Endothelial cell (in vitro differentiated cells): Measurements from ENCODE around the gene UROD. TPM values are rescaled to one million over a fixed set of nuclear protein-coding genes. Genes with fewer than 3 reads are reported as not detected.
A peak's percentile ranks its signal among the peaks of the same experiment; 100 is the strongest.

Experiments used
- DNase-seq: peaks from one replicate; pipeline ENCODE4 v3.0.0; 2021; ENCODE audit warnings: low spot score
- H3K27ac Mint-ChIP-seq: one replicate; pipeline ENCODE4 v1.8.0; 2021; ENCODE audit warnings: mixed read lengths, inconsistent platforms; ENCODE audit not compliant: unreplicated experiment
- H3K27me3 Mint-ChIP-seq: one replicate; pipeline ENCODE4 v1.8.0; 2021; ENCODE audit warnings: mild to moderate bottlenecking, moderate library complexity, mixed read lengths, inconsistent platforms; ENCODE audit not compliant: unreplicated experiment
- H3K36me3 Mint-ChIP-seq: one replicate; pipeline ENCODE4 v1.8.0; 2021; ENCODE audit warnings: mild to moderate bottlenecking, low read depth, mixed read lengths, inconsistent platforms; ENCODE audit not compliant: unreplicated experiment
- H3K4me1 Mint-ChIP-seq: one replicate; pipeline ENCODE4 v1.8.0; 2021; ENCODE audit warnings: mild to moderate bottlenecking, mixed read lengths, inconsistent platforms; ENCODE audit not compliant: unreplicated experiment
- H3K4me3 Mint-ChIP-seq: one replicate; pipeline ENCODE4 v1.8.0; 2021; ENCODE audit warnings: mild to moderate bottlenecking, mixed read lengths, inconsistent platforms; ENCODE audit not compliant: unreplicated experiment
- H3K9me3 Mint-ChIP-seq: one replicate; pipeline ENCODE4 v1.8.0; 2021; ENCODE audit warnings: mixed read lengths, inconsistent platforms; ENCODE audit not compliant: unreplicated experiment
- CTCF ChIP-seq: fragments of 200-600 bp; sonication (generic); IDR thresholded peaks from one replicate; pipeline ENCODE4 v1.5.0; 2021; ENCODE audit warnings: antibody characterized with exemption; ENCODE audit not compliant: unreplicated experiment
- total RNA-seq: library from RNA; stranded (reverse); fragmentation: NEBNext Ultra II Directional; extraction: Animal tissue kit (Norgen Biotek cat#: 25700); gene quantifications from one replicate; pipeline ENCODE4 v1.2.1, GENCODE V29; 2021; ENCODE audit not compliant: unreplicated experiment

Gene UROD
- total RNA-seq, 1 donor from 2014 or later: 151 TPM

- Mint-ChIP-seq H3K27me3 (peaks cover 16% of the 10 kb centered on the region), H3K36me3 (peaks cover 49% of the 10 kb centered on the region), H3K9me3 (no peaks in the 10 kb centered on the region), H3K4me1 (peaks cover 5% of the 10 kb centered on the region), H3K4me3 (no peak overlapping the region), H3K27ac (no peak overlapping the region)
- TF ChIP-seq CTCF: no peak
- no peak for DNase-seq
Observed at GRCh38 chr1:45003741-45004140, 8.3 kb upstream of the UROD start.

- DNase-seq: no peak
- Mint-ChIP-seq H3K27me3 (peaks cover 17% of the 10 kb centered on the region), H3K27ac (peak overlapping the region; percentile 45), H3K4me1 (peaks cover 5% of the 10 kb centered on the region), H3K4me3 (peak overlapping the region; percentile 1), H3K9me3 (no peaks in the 10 kb centered on the region), H3K36me3 (peaks cover 55% of the 10 kb centered on the region)
- no peak for TF ChIP-seq CTCF
Observed at GRCh38 chr1:45004281-45004920, 7.7 kb upstream of the UROD start.

- Mint-ChIP-seq H3K36me3 (peaks cover 61% of the 10 kb centered on the region), H3K4me1 (peaks cover 10% of the 10 kb centered on the region), H3K27me3 (peaks cover 19% of the 10 kb centered on the region), H3K4me3 (peak overlapping the region; percentile 1), H3K27ac (no peak overlapping the region), H3K9me3 (no peaks in the 10 kb centered on the region)
- no peak for DNase-seq
- TF ChIP-seq CTCF: no peak
Observed at GRCh38 chr1:45005761-45006160, 6.3 kb upstream of the UROD start.

GRCh38 chr1:45007311-45007710, 4.7 kb upstream of the UROD start:
- no peaks in the 10 kb centered on the region for H3K9me3 Mint-ChIP-seq
- H3K27ac Mint-ChIP-seq: no peak overlapping the region
- peaks cover 21% of the 10 kb centered on the region for H3K27me3 Mint-ChIP-seq
- peaks cover 16% of the 10 kb centered on the region for H3K4me1 Mint-ChIP-seq
- TF ChIP-seq CTCF: no peak
- H3K4me3 Mint-ChIP-seq: peak overlapping the region; percentile 91
- no peak for DNase-seq
- peaks cover 62% of the 10 kb centered on the region for H3K36me3 Mint-ChIP-seq

GRCh38 chr1:45008076-45008475, 4.0 kb upstream of the UROD start:
- DNase-seq: no peak
- Mint-ChIP-seq H3K27ac (no peak overlapping the region), H3K9me3 (no peaks in the 10 kb centered on the region), H3K4me1 (peaks cover 17% of the 10 kb centered on the region), H3K36me3 (peaks cover 56% of the 10 kb centered on the region), H3K4me3 (peak overlapping the region; percentile 91), H3K27me3 (peaks cover 21% of the 10 kb centered on the region)
- no peak for TF ChIP-seq CTCF
